ENCODE results near the gene KCNIP2. TPM values are rescaled to one million over a fixed set of nuclear protein-coding genes. Genes with fewer than 3 reads are reported as not detected.

The KCNIP2 gene
- total RNA-seq, 2 donors from 2014 or later, result 2.2 to 3.1 TPM

GRCh38 chr10:101781984-101782810 lies 61.4 kb downstream of the KCNIP2 start:
- Mint-ChIP-seq H3K36me3 (ENCODE audit: insufficient read depth in 2 of 2) (peaks cover 6 to 11% of the 10 kb centered on the region in 2 donors), H3K27ac (peak overlapping the region; percentile 99), H3K27me3 (ENCODE audit: low read depth) (peaks cover 21% of the 10 kb centered on the region), H3K4me3 (peak overlapping the region; percentile 99 to 100), H3K4me1 (ENCODE audit: low read depth) (peaks cover 63% of the 10 kb centered on the region), H3K9me3 (no peaks in the 10 kb centered on the region)
- ATAC-seq (replicated peaks in 1 of 2), result no peak
- DNase-seq, result no peak

GRCh38 chr10:101781655-101781983 lies 62.0 kb downstream of the KCNIP2 start:
- no peaks in the 10 kb centered on the region for H3K9me3 Mint-ChIP-seq
- peaks cover 6 to 9% of the 10 kb centered on the region in 2 donors for H3K36me3 Mint-ChIP-seq (ENCODE audit: insufficient read depth in 2 of 2)
- peaks cover 27% of the 10 kb centered on the region for H3K27me3 Mint-ChIP-seq (ENCODE audit: low read depth)
- no peak overlapping the region for H3K27ac Mint-ChIP-seq
- peak overlapping the region; percentile 99 to 100 for H3K4me3 Mint-ChIP-seq
- DNase-seq (no peak), ATAC-seq (replicated peaks in 1 of 2) (no peak)
- peaks cover 63% of the 10 kb centered on the region for H3K4me1 Mint-ChIP-seq (ENCODE audit: low read depth)

DNA sequence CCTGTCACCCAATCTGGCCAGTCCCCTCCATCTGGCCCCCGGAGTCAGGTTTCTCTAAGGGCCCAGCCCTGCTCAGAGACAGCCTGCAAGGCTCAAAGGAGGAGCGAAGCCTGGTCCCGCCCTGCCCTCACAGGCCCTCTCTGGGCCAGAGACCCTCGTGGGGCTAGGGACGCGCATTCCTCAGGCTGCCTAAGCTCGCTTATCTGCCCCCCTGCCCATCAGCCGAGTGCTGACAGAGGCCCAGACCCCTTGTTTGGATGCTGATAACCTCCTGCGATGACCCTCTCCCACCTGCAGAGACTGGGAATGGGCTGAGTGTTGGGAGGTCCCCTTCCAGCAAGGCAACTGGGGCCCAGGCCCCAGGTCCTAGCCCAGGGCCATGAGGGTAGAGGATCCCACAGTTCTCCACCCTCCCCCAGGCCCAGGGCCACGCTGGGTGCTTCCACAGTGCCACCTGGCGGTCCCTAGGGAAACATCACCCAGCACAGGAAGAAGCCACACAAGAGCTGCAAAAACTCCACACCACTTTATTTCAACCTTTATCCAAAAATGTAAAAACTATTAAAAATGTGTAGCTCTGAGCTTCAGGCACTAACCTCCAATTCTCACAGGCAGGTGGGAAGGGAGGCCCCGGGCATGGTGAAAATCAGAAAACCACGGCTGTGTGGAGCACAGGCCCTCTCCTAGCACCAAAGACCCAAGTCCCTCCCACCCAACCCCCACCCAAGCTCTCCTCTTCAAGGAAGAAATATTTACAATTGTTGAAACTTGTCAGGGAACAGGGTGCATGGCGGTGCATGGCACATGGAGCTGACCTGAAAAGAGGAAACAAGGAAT lies 62.6 kb downstream of the KCNIP2 start:
- Mint-ChIP-seq H3K36me3 (ENCODE audit: insufficient read depth in 2 of 2) (peaks cover 6 to 9% of the 10 kb centered on the region in 2 donors), H3K4me3 (peak overlapping the region; percentile 99 to 100), H3K9me3 (no peaks in the 10 kb centered on the region), H3K4me1 (ENCODE audit: low read depth) (peaks cover 63% of the 10 kb centered on the region), H3K27me3 (ENCODE audit: low read depth) (peaks cover 30% of the 10 kb centered on the region), H3K27ac (no peak overlapping the region)
- DNase-seq (peak; percentile 77 to 81), ATAC-seq (replicated peaks in 1 of 2) (peak; percentile 53 to 60)

DNA sequence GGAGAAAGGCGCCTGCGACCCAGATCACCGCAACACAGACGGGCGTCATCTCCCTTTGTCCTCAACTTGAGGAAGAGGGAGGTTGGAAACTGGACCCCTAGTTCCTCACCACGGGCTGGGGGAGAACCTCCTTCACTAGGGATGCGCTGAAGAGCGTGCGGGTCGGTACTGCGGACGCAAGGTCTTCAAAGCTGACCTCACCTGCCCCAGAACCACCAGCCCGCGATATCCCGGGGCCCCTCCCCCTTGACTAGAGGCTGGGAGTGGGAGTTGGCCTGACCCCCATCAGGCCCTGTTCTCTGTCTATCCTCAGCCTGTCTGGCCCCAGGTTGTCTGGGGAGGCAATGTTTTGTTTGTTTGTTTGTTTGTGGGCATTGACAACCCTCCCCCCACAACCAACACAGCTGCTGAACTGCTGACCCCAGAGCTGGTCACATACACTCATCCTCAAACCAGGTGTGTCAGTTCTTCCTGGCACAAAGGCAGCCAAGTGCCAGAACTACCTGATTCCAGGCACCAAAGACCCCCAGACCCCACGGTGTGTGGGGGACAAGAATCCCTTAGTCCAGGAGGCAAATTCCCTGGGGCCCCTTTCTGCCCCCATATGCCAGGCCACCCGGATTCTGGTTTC lies 63.3 kb downstream of the KCNIP2 start:
- Mint-ChIP-seq H3K4me3 (peak overlapping the region; percentile 71 to 88), H3K27ac (no peak overlapping the region), H3K36me3 (ENCODE audit: insufficient read depth in 2 of 2) (peaks cover 6 to 7% of the 10 kb centered on the region in 2 donors), H3K9me3 (no peaks in the 10 kb centered on the region), H3K27me3 (ENCODE audit: low read depth) (peaks cover 30% of the 10 kb centered on the region), H3K4me1 (ENCODE audit: low read depth) (peaks cover 59% of the 10 kb centered on the region)
- DNase-seq (no peak), ATAC-seq (replicated peaks in 1 of 2) (peak in 1 of 2 donors; percentile 0)

DNA sequence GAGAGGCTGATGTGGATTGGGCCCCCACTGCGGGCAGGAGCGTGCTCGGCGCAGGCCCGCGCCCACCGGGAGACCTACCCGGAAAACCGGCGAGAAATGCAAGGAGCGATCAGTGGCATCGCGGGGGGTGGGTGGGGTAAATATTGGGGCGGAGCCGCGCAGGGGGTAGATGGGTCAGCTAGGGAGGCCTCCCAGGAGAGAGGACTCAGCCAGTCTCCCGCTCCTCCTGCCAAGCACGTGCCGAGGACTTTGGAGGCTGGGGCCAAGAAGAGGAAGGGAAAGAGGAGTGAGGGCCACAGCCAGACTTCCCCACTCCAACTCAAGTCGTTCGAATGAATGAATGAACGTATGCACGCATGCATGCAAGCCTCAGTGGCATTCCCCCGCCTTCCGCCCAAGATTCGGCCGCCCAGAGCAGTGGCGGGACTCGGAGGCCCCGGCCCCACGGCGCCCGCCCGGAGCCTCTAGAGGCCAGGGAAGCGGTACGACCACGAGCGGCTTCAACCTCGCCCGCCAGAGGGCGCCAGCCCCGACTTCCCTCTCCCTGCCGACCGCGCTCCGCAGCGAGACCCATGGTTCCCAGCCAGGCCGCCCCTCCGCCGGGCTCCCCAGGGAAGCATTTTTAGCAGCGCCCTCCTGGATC lies 63.9 kb downstream of the KCNIP2 start:
- Mint-ChIP-seq H3K4me3 (peak overlapping the region; percentile 71 to 88), H3K9me3 (no peaks in the 10 kb centered on the region), H3K36me3 (ENCODE audit: insufficient read depth in 2 of 2) (peaks cover 6 to 7% of the 10 kb centered on the region in 2 donors), H3K4me1 (ENCODE audit: low read depth) (peaks cover 60% of the 10 kb centered on the region), H3K27me3 (ENCODE audit: low read depth) (peaks cover 33% of the 10 kb centered on the region), H3K27ac (no peak overlapping the region)
- peak; percentile 90 to 93 for DNase-seq
- ATAC-seq (replicated peaks in 1 of 2), result peak; percentile 62 to 68

GRCh38 chr10:101778781-101779543 lies 64.6 kb downstream of the KCNIP2 start:
- DNase-seq (peak; percentile 34 to 37), ATAC-seq (replicated peaks in 1 of 2) (no peak)
- Mint-ChIP-seq H3K36me3 (ENCODE audit: insufficient read depth in 2 of 2) (peaks cover 6 to 7% of the 10 kb centered on the region in 2 donors), H3K27me3 (ENCODE audit: low read depth) (peaks cover 40% of the 10 kb centered on the region), H3K4me3 (peak overlapping the region; percentile 71 to 88), H3K27ac (no peak overlapping the region), H3K4me1 (ENCODE audit: low read depth) (peaks cover 60% of the 10 kb centered on the region), H3K9me3 (no peaks in the 10 kb centered on the region)

- ATAC-seq (replicated peaks in 1 of 2), result no peak
- H3K27me3 Mint-ChIP-seq (ENCODE audit: low read depth), result peaks cover 47% of the 10 kb centered on the region
- peaks cover 6% of the 10 kb centered on the region in 2 donors for H3K36me3 Mint-ChIP-seq (ENCODE audit: insufficient read depth in 2 of 2)
- H3K4me3 Mint-ChIP-seq, result peak overlapping the region; percentile 71 to 88
- peaks cover 60% of the 10 kb centered on the region for H3K4me1 Mint-ChIP-seq (ENCODE audit: low read depth)
- H3K9me3 Mint-ChIP-seq, result no peaks in the 10 kb centered on the region
- no peak for DNase-seq
- H3K27ac Mint-ChIP-seq, result no peak overlapping the region
Measured at GRCh38 chr10:101778151-101778780, 65.3 kb downstream of the KCNIP2 start.

- DNase-seq (no peak), ATAC-seq (replicated peaks in 1 of 2) (no peak)
- peaks cover 53% of the 10 kb centered on the region for H3K27me3 Mint-ChIP-seq (ENCODE audit: low read depth)
- H3K9me3 Mint-ChIP-seq, result no peaks in the 10 kb centered on the region
- no peak overlapping the region for H3K27ac Mint-ChIP-seq
- H3K4me1 Mint-ChIP-seq (ENCODE audit: low read depth), result peaks cover 54% of the 10 kb centered on the region
- peaks cover 4 to 6% of the 10 kb centered on the region in 2 donors for H3K36me3 Mint-ChIP-seq (ENCODE audit: insufficient read depth in 2 of 2)
- H3K4me3 Mint-ChIP-seq, result peak overlapping the region in 1 of 2 donors; percentile 37
Measured at GRCh38 chr10:101777619-101778145, 65.9 kb downstream of the KCNIP2 start.

GRCh38 chr10:101776161-101776817 lies 67.3 kb downstream of the KCNIP2 start:
- peaks cover 40% of the 10 kb centered on the region for H3K4me1 Mint-ChIP-seq (ENCODE audit: low read depth)
- DNase-seq, result no peak
- peak overlapping the region in 1 of 2 donors; percentile 72 for H3K4me3 Mint-ChIP-seq

More at GRCh38 chr10:101776161-101776817, 67.3 kb downstream of the KCNIP2 start:
- Mint-ChIP-seq H3K36me3 (ENCODE audit: insufficient read depth in 2 of 2) (peaks cover 4 to 6% of the 10 kb centered on the region in 2 donors), H3K9me3 (no peaks in the 10 kb centered on the region), H3K27me3 (ENCODE audit: low read depth) (peaks cover 65% of the 10 kb centered on the region), H3K27ac (no peak overlapping the region)
- no peak for ATAC-seq (replicated peaks in 1 of 2)

Measured in activated T-cell treated with anti-CD3 and anti-CD28 coated beads, Interleukin-2, amount 50 U/mL, for 72 hours (primary cell).